NCI-H748 (cell line): Measurements from ENCODE around the gene ACTN1.

ENCODE experiments used
- DNase-seq: peaks from one replicate; lab custom pipeline; 2025; ENCODE audit not compliant: unreplicated experiment; lab: John Stamatoyannopoulos, UW

ACTN1 gene

DNA sequence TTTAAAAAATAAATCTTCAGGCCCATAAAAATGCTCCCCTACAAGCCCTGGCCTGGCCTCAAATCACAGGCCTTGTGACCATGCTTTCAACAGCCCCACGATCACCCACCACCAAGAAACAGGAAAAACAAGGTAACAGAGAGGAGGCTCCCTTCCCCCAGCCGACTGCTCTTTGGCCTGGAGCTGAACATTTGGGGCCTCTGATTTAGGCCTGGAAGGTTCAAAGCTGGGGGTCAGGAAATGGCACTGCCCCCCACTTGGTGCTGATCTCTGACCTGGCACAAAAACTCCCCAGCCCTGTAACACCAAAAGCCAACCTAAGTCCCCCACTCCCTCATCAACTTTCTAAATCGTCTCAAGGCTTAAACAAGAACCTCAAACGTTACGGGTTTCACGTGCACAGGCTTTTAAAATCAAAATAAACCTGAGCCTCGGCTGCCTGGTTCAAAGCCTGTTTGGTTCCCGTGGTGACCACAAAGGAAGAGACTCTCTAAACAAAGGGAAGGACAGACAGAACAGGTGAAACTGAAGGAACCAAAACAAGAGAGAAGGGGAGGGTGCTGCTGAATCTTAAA is 9.0 kb downstream of the ACTN1 start:
- no peak for DNase-seq

DNA sequence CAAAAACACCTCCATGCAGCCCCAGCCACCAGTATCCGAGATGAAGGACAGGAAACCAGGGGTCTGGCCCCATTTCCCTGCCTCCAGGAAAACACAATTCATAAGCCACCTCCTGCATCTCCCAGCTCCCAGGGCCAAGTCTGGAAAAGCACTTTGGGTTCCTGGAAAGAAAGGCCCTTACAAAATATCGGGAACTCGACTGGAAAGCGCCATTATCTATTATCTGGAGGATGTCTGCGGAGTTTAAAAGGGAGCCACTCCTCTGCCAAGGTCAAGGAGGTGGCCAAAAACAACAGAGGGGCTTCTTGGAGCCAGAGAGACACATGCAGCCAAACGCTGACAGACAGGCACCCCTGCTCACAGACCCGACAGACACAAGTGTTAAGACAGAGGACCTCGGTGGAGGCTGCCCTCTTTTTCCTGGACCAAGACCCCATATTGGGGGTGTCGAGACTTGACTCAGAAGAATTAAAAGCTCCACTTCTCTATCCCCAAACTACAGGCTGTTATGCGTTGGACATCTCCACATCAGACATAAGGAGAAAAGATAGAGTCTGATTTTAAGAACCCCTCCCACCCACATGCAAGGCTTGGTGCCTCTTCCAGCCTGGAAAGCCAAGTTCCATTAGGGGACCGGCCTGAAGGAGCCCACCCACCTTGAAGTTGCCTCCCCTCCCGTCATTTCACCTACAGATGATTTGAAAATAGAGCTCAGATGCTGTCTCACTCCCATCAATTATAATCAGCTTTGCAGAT is 9.6 kb downstream of the ACTN1 start:
- no peak for DNase-seq

DNA sequence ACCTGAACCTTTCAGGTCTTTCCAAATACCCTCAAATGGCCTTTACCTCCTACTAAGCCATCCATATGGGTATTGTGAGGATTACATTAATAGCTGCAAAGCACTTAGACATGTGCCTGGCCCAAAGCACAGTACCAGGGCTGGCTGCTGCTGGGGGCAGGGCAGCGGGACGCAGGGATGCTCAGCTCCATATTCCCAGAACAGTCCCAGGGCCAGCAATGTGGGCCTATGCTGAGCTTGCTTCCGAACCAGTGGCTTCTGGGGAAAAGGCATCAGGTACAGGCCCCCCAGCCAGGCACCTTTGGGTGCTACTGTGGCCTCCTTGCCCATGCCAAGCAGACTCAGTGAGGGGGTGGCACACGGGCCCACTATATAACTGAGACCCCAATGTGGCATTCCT is 10.4 kb downstream of the ACTN1 start:
- DNase-seq = no peak

DNA sequence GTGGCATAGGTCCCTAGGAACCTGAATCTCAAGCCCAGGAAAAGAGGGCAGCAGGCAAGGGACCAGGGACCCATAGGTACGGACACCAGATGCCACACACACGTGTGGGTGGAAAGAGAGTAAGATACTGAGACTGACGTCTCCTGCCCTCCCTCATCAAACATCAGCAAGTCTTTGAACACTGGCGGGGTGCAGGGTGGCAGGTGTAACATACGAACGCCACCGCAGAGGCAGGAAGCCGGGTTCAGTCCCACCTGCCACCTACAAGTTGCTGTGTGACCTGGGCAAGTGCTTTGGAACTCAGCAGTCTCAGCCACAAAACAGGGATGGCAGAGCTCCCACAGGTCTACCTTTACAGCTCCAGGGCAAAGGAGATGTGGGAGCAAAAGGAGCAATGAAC is 11.1 kb downstream of the ACTN1 start:
- no peak for DNase-seq

DNA sequence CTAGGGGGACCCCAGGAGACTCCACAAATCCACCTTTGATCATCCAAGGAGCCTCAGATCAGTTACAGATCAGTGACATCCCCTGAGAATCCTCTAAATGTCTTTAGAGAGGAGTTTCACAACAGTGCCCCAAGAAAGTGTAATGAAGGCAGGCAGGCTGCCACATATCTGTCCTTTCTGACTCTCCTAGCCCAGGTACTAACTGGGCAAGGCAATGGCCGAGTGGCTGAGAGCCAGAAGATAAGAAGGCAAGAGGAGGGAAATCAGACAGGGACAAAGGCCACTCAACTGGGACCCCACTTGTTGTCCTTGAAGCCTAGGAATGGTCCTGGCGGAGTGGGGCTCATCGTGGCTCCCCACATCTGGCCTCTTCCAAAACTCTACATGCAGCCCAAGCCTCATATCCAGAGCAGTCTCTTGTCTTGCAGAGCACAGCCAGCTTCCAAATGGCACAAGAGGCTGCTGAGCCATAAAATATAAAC is 11.6 kb downstream of the ACTN1 start:
- no peak for DNase-seq

DNA sequence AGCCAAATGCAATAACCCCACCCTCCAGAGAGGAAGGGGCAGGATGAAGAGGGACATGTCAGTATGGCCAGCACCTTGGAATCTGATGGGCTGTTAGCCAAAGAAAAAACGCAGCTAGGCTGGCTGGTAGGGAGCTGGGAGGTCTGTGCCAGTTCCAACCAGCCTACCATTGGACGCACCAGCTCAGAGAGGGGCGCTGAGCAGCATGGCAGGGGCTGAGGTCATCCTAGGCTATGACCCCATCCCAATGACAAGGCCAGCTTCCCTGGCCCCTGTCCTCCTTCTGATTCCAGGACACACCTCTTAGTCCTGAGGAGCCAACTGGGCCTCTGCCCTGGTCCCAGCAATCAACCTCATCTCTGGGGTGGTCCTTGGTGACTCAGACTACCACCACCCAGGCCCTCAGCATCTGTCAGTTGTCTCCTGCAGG is 12.2 kb downstream of the ACTN1 start:
- DNase-seq = no peak

DNA sequence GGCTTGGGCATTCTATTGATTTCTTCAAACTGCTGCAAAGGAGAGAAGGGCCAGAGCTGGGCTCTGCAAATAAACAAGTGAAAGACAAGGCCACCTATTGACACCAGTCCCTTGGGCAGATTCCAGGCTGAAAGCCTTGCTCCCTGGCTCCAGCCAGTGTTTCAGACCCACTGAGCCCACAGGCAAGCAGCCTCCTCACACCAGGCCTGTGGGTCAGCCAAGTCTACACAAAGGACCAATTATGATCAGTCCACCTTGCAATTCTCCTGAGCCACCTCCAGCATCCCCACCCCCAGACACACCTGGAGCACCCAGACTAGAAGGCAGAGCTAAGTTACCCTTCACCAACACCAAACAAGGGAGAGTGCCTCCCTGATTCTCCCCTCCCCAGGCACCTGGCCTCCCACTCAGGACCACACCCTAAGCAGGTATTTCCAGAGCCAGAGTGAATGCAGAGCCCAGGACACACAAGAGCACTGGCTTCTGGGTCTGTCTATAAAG is 13.8 kb downstream of the ACTN1 start:
- DNase-seq = no peak

DNA sequence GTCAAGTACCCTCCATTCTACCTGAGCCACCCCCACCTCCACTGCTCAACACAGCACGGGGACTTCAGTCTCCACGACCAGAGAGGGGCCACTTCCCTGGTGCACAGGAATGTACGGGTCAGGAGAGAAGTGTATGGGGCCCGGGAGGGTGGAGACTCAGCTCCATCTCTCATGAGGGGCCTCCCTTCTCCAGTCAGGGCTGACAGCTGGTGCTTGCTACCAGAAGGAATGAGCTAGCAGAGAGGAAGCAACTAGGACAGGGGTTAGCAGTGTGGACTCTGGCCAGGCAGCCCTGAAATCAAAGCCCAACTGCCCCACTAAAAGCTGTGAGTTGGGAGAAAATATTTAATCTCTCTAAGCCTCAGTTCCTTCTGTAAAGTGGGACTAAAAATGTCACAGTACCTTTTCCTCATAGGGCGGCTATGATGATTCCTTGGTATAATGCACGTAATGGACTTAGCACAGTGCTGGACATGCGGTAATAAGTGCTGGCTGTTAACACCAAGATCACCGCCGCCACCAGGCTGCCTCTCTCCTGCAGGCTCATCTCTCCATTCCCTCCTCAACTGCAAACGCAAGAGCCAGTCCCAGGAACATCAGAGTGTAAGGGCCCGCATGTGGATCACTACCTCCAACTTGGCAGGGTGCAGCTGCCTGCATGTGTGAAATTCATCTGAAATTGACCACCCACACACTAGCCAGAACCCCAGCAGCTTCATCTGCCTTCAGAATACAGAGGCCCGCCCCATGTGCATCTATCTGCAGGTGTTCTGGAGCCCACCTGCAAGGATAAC is 14.6 kb downstream of the ACTN1 start:
- no peak for DNase-seq

DNA sequence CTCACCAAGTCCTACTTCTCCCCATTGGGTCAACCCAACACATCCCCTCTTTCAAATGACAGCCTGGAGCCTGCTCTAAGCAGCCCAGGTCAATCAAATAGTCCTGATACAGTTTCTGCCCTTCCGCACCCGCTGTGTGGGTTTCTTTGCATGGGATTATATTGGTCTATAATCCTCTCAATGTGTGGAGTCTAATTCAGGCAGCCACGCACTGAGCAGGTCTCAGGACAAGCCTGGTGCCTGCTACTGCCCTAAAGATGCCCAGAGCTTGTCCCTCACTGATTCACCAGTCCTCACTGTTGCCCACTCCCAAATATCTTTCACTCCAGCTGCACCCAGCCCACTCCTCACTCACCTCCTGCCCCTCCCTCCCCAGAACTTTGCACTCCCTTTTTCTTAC is 16.4 kb downstream of the ACTN1 start:
- DNase-seq = no peak

DNA sequence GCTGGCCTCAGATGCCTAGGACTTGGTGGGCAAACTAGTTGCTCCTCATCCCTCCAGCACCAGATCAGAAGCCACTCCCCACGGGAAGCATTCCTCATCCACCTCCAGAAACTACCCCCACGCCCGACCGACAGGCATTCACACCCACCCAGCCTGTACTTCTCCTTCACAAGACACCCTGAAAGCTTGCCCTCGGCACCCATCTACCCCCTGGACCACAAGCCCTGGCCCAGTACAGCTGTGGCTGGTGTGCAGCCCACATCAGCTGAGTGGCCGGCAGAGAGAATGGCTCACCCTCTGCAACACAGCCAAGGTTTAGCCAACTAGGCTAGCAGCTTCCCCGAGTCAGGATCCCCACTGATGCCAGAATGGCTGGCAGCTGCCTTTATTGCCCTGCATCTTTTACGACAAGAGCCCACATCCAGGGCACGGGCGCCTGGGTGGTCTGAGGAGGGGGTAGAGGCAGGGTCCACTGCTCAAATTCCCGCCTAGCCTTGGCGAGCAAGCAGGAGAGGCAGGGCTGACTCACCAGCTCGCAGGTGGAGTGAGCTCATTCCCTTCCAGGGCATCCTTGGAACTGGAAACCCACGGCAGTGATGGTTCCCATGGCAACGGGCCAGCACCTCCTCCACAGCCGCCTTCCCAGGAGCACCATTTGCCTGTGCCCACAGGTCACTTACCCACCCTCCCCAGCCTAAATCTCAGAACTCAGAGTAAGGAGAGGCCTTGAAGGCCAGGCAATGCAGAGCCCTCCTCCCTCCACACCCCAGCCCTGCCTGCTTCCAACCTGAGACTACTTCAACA is 17.1 kb downstream of the ACTN1 start:
- peak; percentile 78 for DNase-seq

DNA sequence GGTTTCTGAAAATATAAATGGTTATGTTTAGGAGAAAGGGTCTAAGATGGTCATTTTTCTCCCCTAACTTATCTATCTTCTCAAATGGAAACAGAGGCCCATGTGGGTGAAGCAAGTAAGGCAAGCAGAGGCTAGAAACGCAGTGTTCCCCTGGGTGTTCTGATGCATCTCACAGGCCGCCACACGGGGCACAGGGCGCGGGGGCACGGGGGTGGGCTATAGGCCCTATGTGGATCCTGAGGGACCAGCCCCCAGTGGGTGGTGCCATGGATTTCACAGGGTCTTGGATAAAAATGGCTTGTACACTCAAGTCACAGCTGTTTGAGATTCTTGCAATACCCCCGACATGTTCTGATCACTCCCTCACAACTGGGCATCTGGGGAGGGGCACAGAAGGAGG is 17.7 kb downstream of the ACTN1 start:
- DNase-seq = no peak

DNA sequence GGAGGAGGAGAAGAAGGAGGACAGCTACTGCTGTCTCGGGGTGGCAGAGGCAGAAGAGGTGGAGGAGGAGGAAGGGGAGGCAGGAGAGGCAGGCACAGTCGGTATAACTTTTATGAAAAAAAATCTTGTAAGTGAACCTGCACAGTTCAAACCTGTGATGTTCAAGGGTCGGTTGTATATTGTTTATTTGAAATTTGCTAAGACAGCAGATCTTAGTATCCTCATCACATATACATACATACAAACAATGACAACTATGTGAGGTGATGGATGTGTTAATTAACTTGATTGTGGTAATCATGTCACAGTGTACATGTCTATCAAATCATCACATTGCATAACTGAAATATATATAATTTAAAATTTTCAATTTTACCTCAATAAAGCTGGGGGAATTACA is 19.0 kb downstream of the ACTN1 start:
- no peak for DNase-seq

DNA sequence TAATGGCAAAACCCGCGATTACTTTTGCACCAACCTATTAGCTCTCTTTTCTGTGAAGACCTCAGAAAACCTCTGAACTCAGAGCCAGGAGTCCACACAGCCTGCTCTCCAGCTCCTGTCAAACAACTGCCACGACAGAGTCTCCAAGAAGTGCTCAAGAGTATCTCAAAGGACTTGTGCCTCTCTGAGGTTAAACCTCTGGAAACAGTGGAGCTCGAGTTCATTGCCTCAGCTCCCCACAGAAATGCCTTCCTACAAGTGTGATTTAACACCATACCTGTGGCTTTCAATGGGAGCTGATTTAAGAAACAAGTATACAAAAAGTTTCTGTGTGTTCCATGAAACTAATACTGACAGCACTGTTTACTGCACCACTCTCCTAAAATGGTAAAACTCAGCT is 20.1 kb downstream of the ACTN1 start:
- DNase-seq = no peak

DNA sequence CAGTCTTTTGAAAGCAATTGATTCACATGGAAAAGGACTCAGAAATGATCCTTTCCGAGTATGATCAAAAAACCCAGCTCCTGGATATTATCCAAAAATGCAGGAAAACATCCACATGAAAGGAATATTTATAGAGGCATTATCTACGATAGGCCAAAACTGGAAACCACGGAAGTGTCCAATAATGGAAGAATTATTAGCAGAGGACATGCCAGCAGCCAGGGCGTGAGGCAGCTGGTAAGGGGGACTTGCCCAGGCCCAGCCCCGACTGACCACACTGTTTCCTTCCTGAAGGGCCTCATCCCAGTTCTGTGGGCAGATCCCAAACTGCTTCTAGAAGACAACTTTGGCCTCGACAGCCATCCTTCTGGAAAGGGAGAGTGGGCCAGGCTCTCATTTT is 20.5 kb downstream of the ACTN1 start:
- DNase-seq = no peak

DNA sequence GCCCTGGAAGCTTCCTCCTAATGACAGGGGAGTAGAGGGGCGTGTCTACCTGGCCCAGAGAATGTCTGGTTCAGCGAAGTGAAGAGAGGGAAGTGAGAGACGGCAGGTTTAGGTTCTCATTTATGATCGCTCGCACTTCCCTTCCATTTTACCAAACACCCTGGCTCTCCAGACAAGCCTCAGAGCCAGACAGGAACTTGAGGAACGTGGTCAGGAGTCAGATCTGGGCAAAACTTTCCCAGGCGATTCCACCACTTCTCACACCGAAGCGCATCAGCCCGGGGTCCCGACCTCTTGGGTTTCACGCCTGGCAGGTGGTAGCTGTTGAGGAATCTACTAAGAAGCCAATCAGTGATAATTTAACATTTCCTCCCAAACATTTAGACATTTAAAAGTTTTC is 21.3 kb downstream of the ACTN1 start:
- no peak for DNase-seq

DNA sequence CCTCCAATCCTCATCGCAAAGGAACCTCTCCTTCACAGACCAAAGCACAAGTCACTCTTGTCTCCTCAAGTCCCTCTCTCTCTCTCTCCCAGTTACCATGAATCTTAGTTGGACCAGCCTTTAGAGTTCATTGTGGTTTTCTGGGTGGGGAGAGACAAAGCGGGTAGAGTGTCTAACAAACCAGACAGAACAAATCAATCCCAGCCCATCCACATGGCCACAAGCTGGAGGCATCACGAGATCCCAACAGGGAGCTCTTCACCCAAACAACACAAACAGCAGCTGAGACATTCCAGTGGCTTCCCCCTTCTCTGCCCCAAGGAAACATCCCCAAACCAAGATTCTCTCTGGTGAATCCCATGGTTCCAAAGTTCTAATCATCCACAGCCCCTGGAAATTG is 22.4 kb downstream of the ACTN1 start:
- no peak for DNase-seq

DNA sequence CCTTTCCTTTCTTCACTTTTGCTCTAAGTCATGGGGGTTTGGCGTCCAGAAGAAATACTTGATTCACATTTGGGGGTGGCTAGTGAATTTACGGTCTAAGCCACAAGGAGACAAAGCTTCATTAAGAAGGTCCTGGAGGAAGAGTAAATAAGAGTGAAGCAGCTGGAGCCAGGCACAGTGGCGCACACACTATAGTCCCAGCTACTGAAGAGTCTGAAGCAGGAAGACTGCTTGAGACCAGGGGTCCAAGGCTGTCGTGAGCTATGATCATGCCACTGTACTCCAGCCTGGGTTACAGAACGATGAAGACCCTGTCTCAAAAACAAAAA is 23.3 kb downstream of the ACTN1 start:
- DNase-seq = no peak

DNA sequence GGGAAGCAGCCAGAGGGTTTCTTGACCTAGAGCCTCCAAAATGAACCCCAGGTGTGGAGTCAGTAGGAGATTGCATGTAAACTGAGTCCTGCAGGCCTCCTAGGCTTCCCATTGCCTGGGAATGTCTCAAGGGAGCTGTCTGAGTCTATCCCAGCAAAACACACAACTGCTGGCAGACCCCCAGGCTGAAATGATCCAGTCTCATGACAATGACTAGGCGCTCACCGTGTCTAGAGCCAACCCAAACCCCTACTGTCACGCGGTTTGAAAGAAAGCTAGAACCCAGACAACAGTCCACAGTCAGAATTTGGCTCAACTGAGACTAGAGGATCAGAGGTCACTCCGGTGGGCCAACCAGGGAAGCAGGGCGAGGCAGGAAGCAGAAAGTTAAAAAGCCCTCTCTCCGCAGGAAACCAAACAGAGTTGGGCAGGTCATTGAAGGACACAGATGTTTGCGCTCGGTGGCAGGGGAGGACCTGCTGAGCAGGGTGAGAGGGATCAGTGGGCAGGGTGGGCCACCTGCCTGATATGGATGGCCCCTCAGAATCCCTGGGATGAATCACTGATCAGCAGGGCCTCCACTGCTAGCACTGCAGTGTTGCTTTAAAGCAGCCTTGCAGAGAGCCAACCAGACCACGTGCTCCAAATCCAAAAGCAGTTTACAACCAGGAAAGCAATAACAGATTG is 23.8 kb downstream of the ACTN1 start:
- peak; percentile 10 for DNase-seq

DNA sequence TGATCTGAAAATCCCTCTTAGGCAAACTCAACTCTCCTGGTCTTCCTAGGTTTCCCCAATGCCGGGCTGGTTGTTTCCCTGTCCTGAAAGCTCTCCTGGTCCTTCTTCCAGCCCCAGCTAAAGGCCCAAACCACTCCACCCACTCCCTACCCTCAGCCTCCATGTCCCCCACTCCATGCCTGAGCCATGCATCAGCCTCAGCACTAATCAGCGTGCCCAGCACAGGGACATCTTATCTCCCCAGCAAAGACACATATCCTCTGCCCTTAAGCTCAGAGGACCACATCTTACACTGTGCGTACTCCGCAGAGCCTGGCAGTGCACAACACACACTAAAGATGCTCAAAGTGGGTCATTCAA is 25.9 kb downstream of the ACTN1 start:
- no peak for DNase-seq

DNA sequence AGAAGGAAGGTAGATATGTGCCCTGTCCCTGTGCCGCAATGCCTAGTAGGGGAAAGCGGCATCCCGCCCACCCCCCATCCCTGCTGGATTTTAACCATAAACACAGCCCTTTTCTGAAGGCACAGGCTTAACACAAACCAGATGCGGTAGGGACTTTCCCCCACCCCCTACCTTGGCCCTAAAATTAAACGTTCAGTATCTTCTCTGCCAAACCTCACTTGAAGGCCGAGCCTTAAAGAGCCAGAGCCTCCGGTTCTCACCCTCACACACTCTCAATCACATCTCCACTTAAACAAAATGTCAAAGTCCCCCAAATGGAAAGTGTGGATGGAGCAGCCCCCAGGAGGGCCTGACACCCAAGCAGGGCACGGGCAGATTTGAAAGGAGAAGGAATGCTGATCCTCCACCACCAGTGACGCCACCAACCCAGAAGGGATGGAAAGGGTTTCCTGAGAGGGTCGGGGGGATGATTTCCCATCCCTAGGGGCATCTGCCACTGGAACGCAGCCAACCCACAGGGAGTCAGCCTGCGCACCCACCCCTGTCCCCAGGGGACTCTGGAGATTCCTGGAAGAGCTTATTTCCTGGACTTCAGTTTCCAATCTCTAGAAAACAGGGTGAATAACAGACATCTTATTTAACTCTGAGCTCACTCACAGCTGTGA is 26.4 kb downstream of the ACTN1 start:
- no peak for DNase-seq
